ENCODE measurements around the gene NINJ2. TPM values are rescaled to one million over a fixed set of nuclear protein-coding genes. Genes with fewer than 3 reads are reported as not detected.

Gene NINJ2
- polyA plus RNA-seq, 1 of the 3 experiments (the other 2 are of a cell fraction), result 0.07 TPM

DNA sequence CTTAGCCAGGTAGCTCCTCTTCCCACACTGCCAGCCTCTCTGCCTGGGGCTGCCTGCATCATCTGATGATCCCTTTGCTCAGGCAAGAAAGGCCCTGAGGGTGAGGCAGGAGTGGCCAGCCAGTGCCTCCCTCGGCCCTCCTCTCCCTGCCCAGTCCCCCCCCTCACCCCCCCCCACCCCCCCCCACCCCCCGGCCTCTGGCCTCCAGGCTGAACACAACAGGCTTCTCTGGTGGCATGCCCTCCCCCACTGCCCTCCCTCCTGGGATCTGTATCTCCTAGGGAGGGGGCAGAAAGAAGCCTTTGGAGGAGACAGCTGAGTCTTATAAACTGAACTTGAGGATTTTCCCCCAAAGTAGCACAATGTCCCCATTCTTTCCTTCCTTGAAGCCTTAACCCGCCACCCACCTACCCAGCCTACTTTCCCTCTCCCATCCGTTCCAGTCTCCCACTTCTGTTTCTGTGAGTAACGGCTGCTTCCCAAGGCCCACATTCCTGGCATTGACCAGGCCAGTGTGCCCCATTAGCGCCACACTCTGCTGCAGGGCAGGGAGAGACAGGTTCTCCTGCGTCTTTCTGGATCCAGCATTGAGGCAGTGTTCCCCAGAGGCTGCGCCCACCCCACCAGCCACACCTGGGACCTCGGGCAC, 121.4 kb downstream of the NINJ2 start:
- no peak overlapping the region for H3K27ac ChIP-seq (ENCODE audit: low read depth in 2 of 2, low read length in 1 of 2)
- H3F3A ChIP-seq (replicated peaks; ENCODE audit: insufficient read depth), result no peaks in the 10 kb centered on the region
- no peaks in the 10 kb centered on the region for H4K20me1 ChIP-seq (ENCODE audit: insufficient read depth)
- no peak overlapping the region for H3K4me2 ChIP-seq
- ChIA-PET POLR2A (no interaction called here), CTCF (interaction anchor here (0.6 to 17.8 kb wide), 4 partner anchors 28 to 273 kb away, joined by 3 to 560 read pairs (median 4); partner anchors contain the start of gene B4GALNT3)
- TF ChIP-seq JUND (IDR thresholded peaks at IDR 0.05) (no peak), RAD21 (IDR thresholded peaks at IDR 0.05; ENCODE audit: low read length) (no peak), FOXJ3 (CRISPR knock-in tag; IDR thresholded peaks at IDR 0.05) (no peak), ELF1 (IDR thresholded peaks at IDR 0.05) (no peak), MEF2A (IDR thresholded peaks at IDR 0.05; ENCODE audit: borderline replicate concordance, low read depth) (no peak), POLR2AphosphoS5 (IDR thresholded peaks at IDR 0.05; ENCODE audit: low read depth, low read length) (no peak)
- TF ChIP-seq, protein P1, sequence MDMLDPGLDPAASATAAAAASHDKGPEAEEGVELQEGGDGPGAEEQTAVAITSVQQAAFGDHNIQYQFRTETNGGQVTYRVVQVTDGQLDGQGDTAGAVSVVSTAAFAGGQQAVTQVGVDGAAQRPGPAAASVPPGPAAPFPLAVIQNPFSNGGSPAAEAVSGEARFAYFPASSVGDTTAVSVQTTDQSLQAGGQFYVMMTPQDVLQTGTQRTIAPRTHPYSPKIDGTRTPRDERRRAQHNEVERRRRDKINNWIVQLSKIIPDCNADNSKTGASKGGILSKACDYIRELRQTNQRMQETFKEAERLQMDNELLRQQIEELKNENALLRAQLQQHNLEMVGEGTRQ (IDR thresholded peaks at IDR 0.05; ENCODE audit: borderline replicate concordance, low read depth, low read length), result no peak
- TF ChIP-seq, protein P2, sequence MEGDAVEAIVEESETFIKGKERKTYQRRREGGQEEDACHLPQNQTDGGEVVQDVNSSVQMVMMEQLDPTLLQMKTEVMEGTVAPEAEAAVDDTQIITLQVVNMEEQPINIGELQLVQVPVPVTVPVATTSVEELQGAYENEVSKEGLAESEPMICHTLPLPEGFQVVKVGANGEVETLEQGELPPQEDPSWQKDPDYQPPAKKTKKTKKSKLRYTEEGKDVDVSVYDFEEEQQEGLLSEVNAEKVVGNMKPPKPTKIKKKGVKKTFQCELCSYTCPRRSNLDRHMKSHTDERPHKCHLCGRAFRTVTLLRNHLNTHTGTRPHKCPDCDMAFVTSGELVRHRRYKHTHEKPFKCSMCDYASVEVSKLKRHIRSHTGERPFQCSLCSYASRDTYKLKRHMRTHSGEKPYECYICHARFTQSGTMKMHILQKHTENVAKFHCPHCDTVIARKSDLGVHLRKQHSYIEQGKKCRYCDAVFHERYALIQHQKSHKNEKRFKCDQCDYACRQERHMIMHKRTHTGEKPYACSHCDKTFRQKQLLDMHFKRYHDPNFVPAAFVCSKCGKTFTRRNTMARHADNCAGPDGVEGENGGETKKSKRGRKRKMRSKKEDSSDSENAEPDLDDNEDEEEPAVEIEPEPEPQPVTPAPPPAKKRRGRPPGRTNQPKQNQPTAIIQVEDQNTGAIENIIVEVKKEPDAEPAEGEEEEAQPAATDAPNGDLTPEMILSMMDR (IDR thresholded peaks at IDR 0.05), result no peak
- H3K9me2 ChIP-seq, result no peaks in the 10 kb centered on the region
- no peaks in the 10 kb centered on the region; the same call in 1 of the 2 replicates for H3K27me3 ChIP-seq (ENCODE audit: insufficient read depth)
- DNase-seq, result peak; percentile 69
- H2AFZ ChIP-seq (ENCODE audit: low read depth), result no peak overlapping the region
- H3K9ac ChIP-seq, result no peak overlapping the region
- peaks cover 0 to 23% of the 10 kb centered on the region in 2 experiments; a peak in 1 of 4 replicates for H3K4me1 ChIP-seq (ENCODE audit: control insufficient read depth in 1 of 2, insufficient read depth in 2 of 2, low read depth in 1 of 2, low read length in 1 of 2)
- no peaks in the 10 kb centered on the region for H3K79me2 ChIP-seq (ENCODE audit: insufficient read depth)
- H3K9me3 ChIP-seq, result no peaks in the 10 kb centered on the region
- H3K36me3 ChIP-seq (replicated peaks in 1 of 2; ENCODE audit: control insufficient read depth in 1 of 2, insufficient read depth in 2 of 2, low read length in 1 of 2), result no peaks in the 10 kb centered on the region
- 71% methylated on average over 7 of the region's 9 CpGs for WGBS (ENCODE audit: low lambda C conversion rate)
- no peak overlapping the region for H3K4me3 ChIP-seq (ENCODE audit: low read depth in 2 of 2, low read length in 1 of 2)

DNA sequence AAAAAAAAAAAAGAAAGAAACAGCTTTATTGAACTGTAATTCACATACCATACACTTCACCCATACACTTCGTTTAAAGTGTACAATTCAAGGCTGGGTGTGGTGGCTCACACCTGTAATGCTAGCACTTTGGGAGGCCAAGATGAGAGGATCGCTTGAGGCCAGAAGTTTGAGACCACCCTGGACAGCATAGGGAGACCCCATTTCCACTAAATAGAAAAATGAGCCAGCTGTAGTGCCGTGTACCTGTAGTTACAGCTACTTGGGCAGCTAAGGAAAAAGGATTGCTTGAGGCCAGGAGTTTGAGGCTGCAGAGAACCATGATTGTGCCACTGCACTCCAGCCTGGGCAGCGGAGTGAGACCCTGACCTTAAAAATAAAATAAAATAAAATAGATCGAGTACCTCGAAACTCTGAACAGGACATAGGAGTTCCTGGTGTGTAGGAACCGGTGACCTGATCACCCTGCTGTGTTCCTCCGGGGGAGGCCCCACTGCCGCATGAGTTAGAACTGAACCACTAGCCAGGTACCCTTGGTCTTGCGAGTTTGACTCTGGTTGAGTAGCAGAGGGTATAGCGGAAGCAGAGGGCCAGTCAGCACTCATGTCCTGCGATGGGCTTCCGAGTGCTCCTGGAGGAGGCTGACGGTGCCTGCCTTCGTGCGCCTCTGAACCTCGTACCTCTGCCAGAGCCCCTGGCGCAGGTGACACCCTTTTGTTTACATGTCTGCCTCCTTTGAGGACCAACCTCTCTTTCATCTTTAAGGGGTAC, 123.5 kb downstream of the NINJ2 start:
- Histone ChIP-seq H3K27ac (ENCODE audit: low read depth in 2 of 2, low read length in 1 of 2) (no peak overlapping the region), H3K27me3 (ENCODE audit: insufficient read depth) (no peaks in the 10 kb centered on the region; the same call in 1 of the 2 replicates), H3K9me3 (no peaks in the 10 kb centered on the region), H3K4me1 (ENCODE audit: control insufficient read depth in 1 of 2, insufficient read depth in 2 of 2, low read depth in 1 of 2, low read length in 1 of 2) (peaks cover 0 to 22% of the 10 kb centered on the region in 2 experiments; a peak in 1 of 4 replicates), H3K4me3 (ENCODE audit: low read depth in 2 of 2, low read length in 1 of 2) (no peak overlapping the region), H3K79me2 (ENCODE audit: insufficient read depth) (no peaks in the 10 kb centered on the region), H3K4me2 (no peak overlapping the region), H3K9ac (no peak overlapping the region), H3F3A (replicated peaks; ENCODE audit: insufficient read depth) (no peaks in the 10 kb centered on the region), H3K36me3 (replicated peaks in 1 of 2; ENCODE audit: control insufficient read depth in 1 of 2, insufficient read depth in 2 of 2, low read length in 1 of 2) (no peaks in the 10 kb centered on the region), H2AFZ (ENCODE audit: low read depth) (no peak overlapping the region), H3K9me2 (no peaks in the 10 kb centered on the region), H4K20me1 (ENCODE audit: insufficient read depth) (no peaks in the 10 kb centered on the region)
- POLR2A ChIA-PET, result interaction anchor here (1.3 kb wide), 1 partner anchor 150 kb away, joined by 3 read pairs; the partner anchor contains the start of gene KDM5A
- WGBS (ENCODE audit: low lambda C conversion rate), result 92% methylated on average over 16 of the region's 18 CpGs
- DNase-seq, result no peak
- CTCF ChIA-PET, result interaction anchor here (5.3 to 17.8 kb wide), 2 partner anchors 8 to 90 kb away, joined by 51 to 560 read pairs; partner anchors contain the start of gene B4GALNT3
- TF ChIP-seq CHD2 (IDR thresholded peaks at IDR 0.05; ENCODE audit: low read length, partially characterized antibody) (no peak), JUND (IDR thresholded peaks at IDR 0.05) (no peak), EP300 (IDR thresholded peaks at IDR 0.05; ENCODE audit: borderline replicate concordance in 1 of 2, low read depth in 1 of 2, low read length in 1 of 2) (no peak), FOXJ3 (CRISPR knock-in tag; IDR thresholded peaks at IDR 0.05) (no peak), SMC3 (IDR thresholded peaks at IDR 0.05; ENCODE audit: low read depth, low read length) (no peak), SIN3A (IDR thresholded peaks at IDR 0.05; ENCODE audit: borderline replicate concordance, low read depth, low read length) (no peak), RCOR1 (IDR thresholded peaks at IDR 0.05; ENCODE audit: low read length) (no peak), FOSL2 (IDR thresholded peaks at IDR 0.05; ENCODE audit: borderline replicate concordance, low read depth) (no peak)
- TF ChIP-seq, protein P3, sequence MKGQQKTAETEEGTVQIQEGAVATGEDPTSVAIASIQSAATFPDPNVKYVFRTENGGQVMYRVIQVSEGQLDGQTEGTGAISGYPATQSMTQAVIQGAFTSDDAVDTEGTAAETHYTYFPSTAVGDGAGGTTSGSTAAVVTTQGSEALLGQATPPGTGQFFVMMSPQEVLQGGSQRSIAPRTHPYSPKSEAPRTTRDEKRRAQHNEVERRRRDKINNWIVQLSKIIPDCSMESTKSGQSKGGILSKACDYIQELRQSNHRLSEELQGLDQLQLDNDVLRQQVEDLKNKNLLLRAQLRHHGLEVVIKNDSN (IDR thresholded peaks at IDR 0.05; ENCODE audit: borderline replicate concordance, low read depth), result no peak
- TF ChIP-seq, protein P1 (IDR thresholded peaks at IDR 0.05; ENCODE audit: borderline replicate concordance, low read depth, low read length), result no peak
